HEK293 (cell line): ENCODE results near the gene KIAA0319L.

Experiments used
- ATF2 ChIP-seq: fragments of 450-650 bp; formaldehyde crosslinking; IDR thresholded peaks from 2 replicates; pipeline ENCODE4 v1.5.1; 2016; ENCODE audit warnings: missing biosample characterization, missing genetic modification characterization, low read depth
- CTCF ChIP-seq: fragments of 450-650 bp; formaldehyde crosslinking; IDR thresholded peaks from 2 replicates; pipeline ENCODE4 v1.5.1; 2016; ENCODE audit warnings: missing biosample characterization, missing genetic modification characterization
- GLI2 ChIP-seq: fragments of 450-650 bp; formaldehyde crosslinking; IDR thresholded peaks from 2 replicates; pipeline ENCODE4; 2017; ENCODE audit warnings: missing biosample characterization, missing genetic modification characterization, low read depth, borderline replicate concordance
- PBX3 ChIP-seq: sonication (generic); formaldehyde crosslinking; IDR thresholded peaks from 2 replicates; pipeline ENCODE4 v1.8.1; 2022; ENCODE audit warnings: mild to moderate bottlenecking, moderate library complexity, missing genetic modification reagents
- PRDM10 ChIP-seq: fragments of 450-650 bp; formaldehyde crosslinking; IDR thresholded peaks from 2 replicates; pipeline ENCODE4 v1.5.1; 2016; ENCODE audit warnings: missing biosample characterization, missing genetic modification characterization
- REST ChIP-seq: fragments of 450-650 bp; formaldehyde crosslinking; IDR thresholded peaks from 2 replicates; pipeline ENCODE4 v1.5.1; 2016; ENCODE audit warnings: missing biosample characterization, missing genetic modification characterization
- TCF7L2 ChIP-seq: IDR thresholded peaks from 2 replicates; pipeline ENCODE4 v1.6.1; 2011; ENCODE audit warnings: low read depth, mild to moderate bottlenecking, inconsistent platforms, low read length, moderate library complexity, borderline replicate concordance
- ZNF121 ChIP-seq: fragments of 450-650 bp; formaldehyde crosslinking; IDR thresholded peaks from 2 replicates; pipeline ENCODE4 v1.5.1; 2016; ENCODE audit warnings: missing biosample characterization, missing genetic modification characterization
- ZNF416 ChIP-seq: fragments of 450-650 bp; formaldehyde crosslinking; IDR thresholded peaks from 2 replicates; pipeline ENCODE4 v1.5.1; 2016; ENCODE audit warnings: missing biosample characterization, missing genetic modification characterization
- ZNF549 ChIP-seq: fragments of 450-650 bp; IDR thresholded peaks from 2 replicates; pipeline ENCODE4 v1.5.1; 2018; ENCODE audit warnings: missing biosample characterization, missing genetic modification characterization, mild to moderate bottlenecking, inconsistent platforms, moderate library complexity
- ZNF677 ChIP-seq: fragments of 450-650 bp; IDR thresholded peaks from 2 replicates; pipeline ENCODE4 v1.5.0; 2018; ENCODE audit warnings: missing biosample characterization, mild to moderate bottlenecking, missing genetic modification characterization, moderate library complexity
- ZSCAN30 ChIP-seq: fragments of 450-650 bp; IDR thresholded peaks from 2 replicates; pipeline ENCODE4 v1.5.1; 2018; ENCODE audit warnings: missing biosample characterization, mild to moderate bottlenecking, missing genetic modification characterization, moderate library complexity

GRCh38 chr1:35560256-35561225, 3.3 kb upstream of the KIAA0319L start:
- TF ChIP-seq PRDM10 (tag by site-specific recombination) (no peak), CTCF (no peak), ZNF121 (no peak), ZNF677 (tag by site-specific recombination) (no peak), GLI2 (tag by site-specific recombination) (no peak), ZSCAN30 (tag by site-specific recombination) (no peak), ZNF416 (no peak), ZNF549 (tag by site-specific recombination) (no peak), TCF7L2 (no peak), ATF2 (no peak), REST (tag by site-specific recombination) (no peak), PBX3 (CRISPR knock-in tag) (no peak)
